Measurements from ENCODE around the gene MPC1.

- TF ChIP-seq EZH2 (IDR thresholded peaks at IDR 0.05; ENCODE audit: borderline replicate concordance, low read length) (no peak), CTCF (IDR thresholded peaks at IDR 0.05; ENCODE audit: low read length) (no peak)
Measured at GRCh38 chr6:166412156-166412910, 29.6 kb upstream of the MPC1 start.

Data from OCI-LY1 (cell line).